IMR-90 (cell line): ENCODE results near the gene DIP2C. TPM values are rescaled to one million over a fixed set of nuclear protein-coding genes. Genes with fewer than 3 reads are reported as not detected.

Experiments used
- ATAC-seq: fragments of 200-7000 bp; cut with Tn5 transposase; 2 replicates; pipeline ENCODE4 v1.9.1; 2020; ENCODE audit warnings: low read depth, mild to moderate bottlenecking, moderate library complexity
- BruUV-seq: library from RNA; stranded (reverse); fragments of 400-500 nt; replicated peaks from 2 replicates; lab custom pipeline; 2021; lab: Mats Ljungman, UMichigan
- CTCF ChIA-PET: fragments of 300-600 bp; formaldehyde crosslinking; extraction: SDS; loops from one replicate; lab custom pipeline; 2021; ENCODE audit warnings: antibody characterized with exemption; lab: Yijun Ruan, JAX
- POLR2A ChIA-PET: fragments of 300-600 bp; sonication (Branson Sonifier 250); formaldehyde crosslinking; loops from one replicate; lab custom pipeline; 2022; ENCODE audit warnings: antibody characterized with exemption; ENCODE audit not compliant: unreplicated experiment; lab: Charles Lee
- DNase-seq: peaks from one replicate; pipeline ENCODE4 v3.0.0; 2013
- H2AFZ ChIP-seq: replicated peaks from 2 replicates; pipeline ENCODE3; 2013; ENCODE audit warnings: low read length, mild to moderate bottlenecking; ENCODE audit not compliant: poor library complexity
- H2AK5ac ChIP-seq: 2 replicates; pipeline ENCODE4 v1.6.1; 2013; ENCODE audit warnings: low read depth, low read length, inconsistent platforms
- H2AK9ac ChIP-seq: replicated peaks from 2 replicates; pipeline ENCODE3; 2013; ENCODE audit warnings: mild to moderate bottlenecking, low read depth, low read length, moderate library complexity; ENCODE audit not compliant: poor library complexity
- H2BK120ac ChIP-seq: 2 replicates; pipeline ENCODE4 v1.6.1; 2013; ENCODE audit warnings: low read depth, low read length, inconsistent platforms
- H2BK15ac ChIP-seq: 3 replicates; pipeline ENCODE4 v1.6.1; 2013; ENCODE audit warnings: low read depth, low read length, inconsistent platforms
- H2BK20ac ChIP-seq: 2 replicates; pipeline ENCODE4 v1.6.1; 2013; ENCODE audit warnings: low read depth, mild to moderate bottlenecking, inconsistent platforms, low read length, moderate library complexity
- H2BK5ac ChIP-seq: 2 replicates; pipeline ENCODE4 v1.6.1; 2013; ENCODE audit warnings: mild to moderate bottlenecking, low read depth, low read length, inconsistent platforms; ENCODE audit not compliant: poor library complexity, severe bottlenecking
- H3K14ac ChIP-seq: replicated peaks from 2 replicates; pipeline ENCODE4 v1.6.1; 2013; ENCODE audit warnings: low read depth, low read length, inconsistent platforms
- H3K18ac ChIP-seq: 2 replicates; pipeline ENCODE4 v1.6.1; 2013; ENCODE audit warnings: low read depth, low read length, control low read depth
- H3K23ac ChIP-seq: 2 replicates; pipeline ENCODE4 v1.6.1; 2013; ENCODE audit warnings: low read depth, low read length, inconsistent platforms
- H3K27ac ChIP-seq: 2 replicates; pipeline ENCODE4 v1.5.1; 2013; ENCODE audit warnings: mild to moderate bottlenecking, control low read depth, low read length; ENCODE audit not compliant: insufficient read depth
- H3K27me3 ChIP-seq: 2 replicates; pipeline ENCODE4 v1.6.1; 2013; ENCODE audit warnings: low read length; ENCODE audit not compliant: control insufficient read depth, insufficient read depth
- H3K36me3 ChIP-seq: 2 replicates; pipeline ENCODE4 v1.6.1; 2013; ENCODE audit warnings: low read length, mixed read lengths; ENCODE audit not compliant: control insufficient read depth, insufficient read depth
- H3K4ac ChIP-seq: 2 replicates; pipeline ENCODE4 v1.6.1; 2013; ENCODE audit warnings: low read depth, low read length, inconsistent platforms
- H3K4me1 ChIP-seq: 2 replicates; pipeline ENCODE4 v1.6.1; 2013; ENCODE audit warnings: low read length, mixed read lengths; ENCODE audit not compliant: control insufficient read depth, insufficient read depth
- H3K4me2 ChIP-seq: 2 replicates; pipeline ENCODE4 v1.6.1; 2013; ENCODE audit warnings: low read depth, mild to moderate bottlenecking, control low read depth, low read length, moderate library complexity
- H3K4me3 ChIP-seq: 2 replicates; pipeline ENCODE4 v1.5.1; 2013; ENCODE audit warnings: low read depth, mild to moderate bottlenecking, control low read depth, low read length, moderate library complexity; ENCODE audit not compliant: insufficient read depth
- H3K56ac ChIP-seq: 2 replicates; pipeline ENCODE4 v1.6.1; 2013; ENCODE audit warnings: low read length, inconsistent platforms; ENCODE audit not compliant: insufficient read depth; ENCODE audit errors: extremely low read depth
- H3K79me1 ChIP-seq, 2 experiments: 2 replicates each; pipeline ENCODE4 v1.6.1; 2013; ENCODE audit warnings: low read length in 2 of 2, inconsistent platforms in 1 of 2, low read depth in 1 of 2
- H3K9ac ChIP-seq: 2 replicates; pipeline ENCODE4 v1.6.1; 2013; ENCODE audit warnings: low read depth, low read length, control low read depth
- H3K9me1 ChIP-seq: 2 replicates; pipeline ENCODE4 v1.6.1; 2013; ENCODE audit warnings: low read length, inconsistent platforms; ENCODE audit not compliant: insufficient read depth
- H3K9me3 ChIP-seq: 2 replicates; pipeline ENCODE4 v1.6.1; 2013; ENCODE audit warnings: low read length; ENCODE audit not compliant: control insufficient read depth, insufficient read depth
- H4K20me1 ChIP-seq: 2 replicates; pipeline ENCODE4 v1.6.1; 2013; ENCODE audit warnings: low read length, inconsistent platforms; ENCODE audit not compliant: insufficient read depth
- H4K5ac ChIP-seq: 2 replicates; pipeline ENCODE4 v1.6.1; 2013; ENCODE audit warnings: mild to moderate bottlenecking, low read depth, low read length, control low read depth
- H4K8ac ChIP-seq, 2 experiments: 2 replicates each; pipeline ENCODE4 v1.6.1; 2013; ENCODE audit warnings: low read depth in 2 of 2, low read length in 2 of 2, control low read depth in 1 of 2, inconsistent platforms in 1 of 2
- H4K91ac ChIP-seq: 2 replicates; pipeline ENCODE4 v1.6.1; 2013; ENCODE audit warnings: low read depth, low read length, inconsistent platforms; ENCODE audit not compliant: insufficient read depth
- BHLHE40 ChIP-seq: fragments of 150-350 bp; IDR thresholded peaks from 2 replicates; pipeline ENCODE4 v1.6.1; 2016; ENCODE audit warnings: mild to moderate bottlenecking, low read depth, low read length
- CTCF ChIP-seq: conservative IDR thresholded peaks from 2 replicates; pipeline ENCODE4 v1.5.1; 2012; ENCODE audit warnings: mild to moderate bottlenecking, low read depth, low read length, improper control_type of control experiment
- ELK1 ChIP-seq: fragments of 150-350 bp; IDR thresholded peaks from 2 replicates; pipeline ENCODE4 v1.6.1; 2016; ENCODE audit warnings: low read depth, mild to moderate bottlenecking, low read length, moderate library complexity, borderline replicate concordance
- MAFK ChIP-seq: IDR thresholded peaks from 2 replicates; pipeline ENCODE4 v1.6.1; 2012; ENCODE audit warnings: low read depth, low read length, improper control_type of control experiment
- RAD21 ChIP-seq: IDR thresholded peaks from 2 replicates; pipeline ENCODE4 v1.6.1; 2012; ENCODE audit warnings: low read length, improper control_type of control experiment
- RFX5 ChIP-seq: IDR thresholded peaks from 2 replicates; pipeline ENCODE4 v1.8.0; 2012; ENCODE audit warnings: low read depth, mild to moderate bottlenecking, low read length, moderate library complexity
- SMC3 ChIP-seq: fragments of 150-350 bp; IDR thresholded peaks from 2 replicates; pipeline ENCODE4 v1.6.1; 2016; ENCODE audit warnings: low read depth, mild to moderate bottlenecking, antibody characterized with exemption, low read length, moderate library complexity
- WGBS, 2 experiments: methylation state at CpG; one replicate each; pipeline versions ENCODE4 v1.1.5 to v1.1.7; 2013; ENCODE audit warnings: missing lambda C conversion rate in 2 of 2; ENCODE audit not compliant: insufficient read length in 1 of 2; ENCODE audit errors: extremely low coverage in 2 of 2; 5-methylcytosine and 5-hydroxymethylcytosine counted together
- dilution Hi-C: fragments of 300-500 bp; cut with HindIII; formaldehyde crosslinking; loops from one replicate; pipeline ENCODE4 v1.14.3; 2018; ENCODE audit warnings: low sequenced_read_pairs; ENCODE audit not compliant: unreplicated experiment
- in situ Hi-C: fragments of 300-500 bp; cut with MboI; formaldehyde crosslinking; loops from 3 replicates; pipeline ENCODE4 v1.14.3; 2019; ENCODE audit warnings: low sequenced_read_pairs, inconsistent platforms, mixed read lengths
- intact Hi-C: fragments of 100-400 bp; cut with micrococcal nuclease; formaldehyde crosslinking; loops from 2 replicates; pipeline ENCODE4 v1.10.0; 2022
- polyA plus RNA-seq, 3 experiments: library from polyadenylated mRNA; depleted of rRNA; stranded (reverse); fragments of >200 nt; gene quantifications; 2 replicates each; pipeline ENCODE4 v1.2.3, GENCODE V29; 2012; ENCODE audit warnings: low replicate concordance in 1 of 3
- total RNA-seq: library from RNA; depleted of rRNA; stranded (reverse); fragments of >200 nt; gene quantifications from 2 replicates; pipeline ENCODE4 v1.2.3, GENCODE V29; 2012

Gene DIP2C
- total and polyA plus RNA-seq, 2 of the 4 experiments (the other 2 are of a cell fraction), result 8.6 to 17.3 TPM

GRCh38 chr10:412109-412508 lies 277.4 kb downstream of the DIP2C start:
- 75% methylated on average over 3 of the region's 10 CpGs; no CpG with 5 or more reads in 1 of the 2 experiments for WGBS, 2 experiments
- peaks cover 52% of the 10 kb centered on the region for H3K36me3 ChIP-seq

More at GRCh38 chr10:412109-412508, 277.4 kb downstream of the DIP2C start:
- Histone ChIP-seq H2AFZ (no peak overlapping the region), H3K4ac (no peak overlapping the region), H3K4me1 (peaks cover 2% of the 10 kb centered on the region; the same call in 1 of the 2 replicates), H3K14ac (no peak overlapping the region), H2BK5ac (no peak overlapping the region), H4K20me1 (no peaks in the 10 kb centered on the region), H4K5ac (no peak overlapping the region), H3K23ac (no peak overlapping the region), H2BK120ac (no peak overlapping the region), H2AK5ac (no peak overlapping the region), H4K91ac (no peak overlapping the region), H3K9me3 (no peaks in the 10 kb centered on the region; the same call in 1 of the 2 replicates), H3K4me3 (no peak overlapping the region), H2BK15ac (no peak overlapping the region), H3K56ac (no peak overlapping the region), H3K9ac (no peak overlapping the region), H3K27me3 (no peaks in the 10 kb centered on the region), H4K8ac (no peak overlapping the region), H2AK9ac (no peak overlapping the region), H3K18ac (no peak overlapping the region), H3K4me2 (no peak overlapping the region), H3K79me1 (peaks cover 16 to 19% of the 10 kb centered on the region in 2 experiments; a peak in 3 of 4 replicates), H3K9me1 (0 out of 2 replicates have a peak, but pooled peaks cover 4% of the 10 kb centered on the region), H3K27ac (no peak overlapping the region), H2BK20ac (no peak overlapping the region)
- CTCF ChIA-PET, result no interaction called here
- intact Hi-C loops (no loop called here), in situ Hi-C loops (no loop called here), dilution Hi-C loops (no loop called here)
- DNase-seq, result no peak
- ATAC-seq, result no peak
- BruUV-seq, result no TSS peak
- no peak for TF ChIP-seq RFX5
- TF ChIP-seq MAFK, result no peak
- no peak for TF ChIP-seq RAD21
- TF ChIP-seq ELK1, result no peak
- TF ChIP-seq SMC3, result no peak
- no peak for TF ChIP-seq BHLHE40
- TF ChIP-seq CTCF, result no peak
- POLR2A ChIA-PET, result no interaction called here
